ENCODE results near the gene ATG2A. TPM values are rescaled to one million over a fixed set of nuclear protein-coding genes. Genes with fewer than 3 reads are reported as not detected.

ATG2A gene
- total and polyA plus RNA-seq, 2 of the 8 experiments (the other 6 are each of a cell fraction or from before 2014, with no cell fraction given) = 12.1 to 22.1 TPM

DNA sequence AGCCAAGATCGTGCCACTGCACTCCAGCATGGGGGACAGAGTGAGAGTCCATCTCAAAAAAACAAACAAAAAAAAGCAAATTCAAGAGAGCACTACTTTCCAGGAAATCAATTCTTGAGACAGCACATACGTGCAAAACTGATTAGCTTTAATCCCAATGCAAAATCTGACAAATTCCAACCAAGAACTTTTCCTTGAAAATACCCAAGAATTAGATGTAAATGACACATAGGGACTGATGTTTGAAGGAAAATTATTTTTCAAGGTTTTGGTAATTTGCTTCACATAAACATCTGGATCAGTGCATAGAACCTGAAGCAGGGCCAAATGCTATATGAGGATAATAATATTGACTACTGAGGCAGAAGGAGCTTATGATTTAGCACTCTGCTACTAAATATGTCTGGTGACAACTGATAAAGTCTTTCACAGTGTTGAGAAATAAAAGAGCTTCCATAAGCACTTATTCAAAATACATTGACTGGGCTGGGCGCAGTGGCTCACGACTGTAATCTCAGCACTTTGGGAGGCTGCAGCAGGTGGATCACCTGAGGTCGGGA lies 46.1 kb upstream of the ATG2A start (continued):
- TF ChIP-seq SIRT6 (IDR thresholded peaks at IDR 0.05; ENCODE audit: low read length) = no peak
